ENCODE measurements around the gene SH3PXD2A.

GRCh38 chr10:103629581-103629980 is 225.8 kb downstream of the SH3PXD2A start:
- TF ChIP-seq CTCF (IDR thresholded peaks at IDR 0.05; ENCODE audit: insufficient read depth, low read depth, low read length) (no peak), EZH2 (IDR thresholded peaks at IDR 0.05; ENCODE audit: insufficient read depth, low read length) (no peak)
